GM12878 (cell line): ENCODE data around the gene STAB2. TPM values are rescaled to one million over a fixed set of nuclear protein-coding genes. Genes with fewer than 3 reads are reported as not detected.

ENCODE experiments used
- ATAC-seq: fragments of 200-7000 bp; cut with Tn5 transposase; 3 replicates; pipeline ENCODE4 v1.9.1; 2020; ENCODE audit warnings: mild to moderate bottlenecking, moderate library complexity
- BruUV-seq: library from RNA; stranded (reverse); fragments of 400-500 nt; replicated peaks from 2 replicates; lab custom pipeline; 2021; lab: Mats Ljungman, UMichigan
- CTCF ChIA-PET: fragments of 300-600 bp; sonication (Branson Sonifier 250); formaldehyde crosslinking; extraction: SDS; loops from one replicate; lab custom pipeline; 2021; ENCODE audit warnings: inconsistent platforms; lab: Yijun Ruan, JAX
- POLR2A ChIA-PET: fragments of 350-600 bp; formaldehyde crosslinking; extraction: SDS; loops from one replicate; lab custom pipeline; 2021; ENCODE audit warnings: inconsistent platforms; lab: Charles Lee
- RAD21 ChIA-PET: fragments of 300-600 bp; sonication (Branson Sonifier 250); formaldehyde crosslinking; loops from one replicate; lab custom pipeline; 2023; ENCODE audit warnings: antibody characterized with exemption; ENCODE audit not compliant: unreplicated experiment; lab: Charles Lee
- SMC1A ChIA-PET: fragments of 300-600 bp; sonication (Branson Sonifier 250); formaldehyde crosslinking; loops from one replicate; lab custom pipeline; 2023; ENCODE audit not compliant: unreplicated experiment, uncharacterized antibody; lab: Charles Lee
- DNase-seq: peaks from one replicate; pipeline ENCODE4 v3.0.0-alpha.2; 2011; ENCODE audit warnings: low read depth, low spot score
- FAIRE-seq: peaks from 3 replicates; lab custom pipeline; 2011; peaks lifted over from hg19 to GRCh38; lab: Jason Lieb, UNC
- H2AFZ ChIP-seq: 2 replicates; pipeline ENCODE4 v1.6.0; 2011; ENCODE audit warnings: low read depth, low read length, control low read depth; ENCODE audit not compliant: control insufficient read depth
- H3K27ac ChIP-seq: 2 replicates; pipeline ENCODE4 v1.5.1; 2011; ENCODE audit warnings: control low read depth; ENCODE audit not compliant: control insufficient read depth, insufficient read depth
- H3K27me3 ChIP-seq, 2 experiments: replicated peaks in 1 of 2; 2 replicates each; pipeline versions ENCODE4 v1.6.0 to v1.6.1; 2011; ENCODE audit warnings: low read length in 1 of 2; ENCODE audit not compliant: control insufficient read depth in 2 of 2, insufficient read depth in 2 of 2
- H3K36me3 ChIP-seq, 2 experiments: 2 replicates each; pipeline ENCODE4 v1.5.1; 2011; ENCODE audit warnings: low read length in 1 of 2; ENCODE audit not compliant: control insufficient read depth in 2 of 2, insufficient read depth in 2 of 2
- H3K4me1 ChIP-seq: 2 replicates; pipeline ENCODE4 v1.6.1; 2011; ENCODE audit warnings: mild to moderate bottlenecking, low read length, moderate library complexity, mixed read lengths; ENCODE audit not compliant: control insufficient read depth, insufficient read depth
- H3K4me2 ChIP-seq: 2 replicates; pipeline ENCODE4 v1.6.0; 2011; ENCODE audit warnings: control low read depth; ENCODE audit not compliant: control insufficient read depth, insufficient read depth
- H3K4me3 ChIP-seq: fragments of 200-600 bp; sonication (generic); 2 replicates; pipeline ENCODE4 v1.5.1; 2016
- H3K79me2 ChIP-seq: 2 replicates; pipeline ENCODE4 v1.6.0; 2011; ENCODE audit warnings: low read length; ENCODE audit not compliant: control insufficient read depth, insufficient read depth
- H3K9ac ChIP-seq: 2 replicates; pipeline ENCODE4 v1.8.0; 2011; ENCODE audit warnings: low read length, control low read depth, mixed read lengths; ENCODE audit not compliant: control insufficient read depth, insufficient read depth
- H3K9me3 ChIP-seq: replicated peaks from 3 replicates; pipeline ENCODE4 v1.5.1; 2011; ENCODE audit warnings: mild to moderate bottlenecking, low read length; ENCODE audit not compliant: control insufficient read depth, insufficient read depth
- H4K20me1 ChIP-seq: 2 replicates; pipeline ENCODE4 v1.6.0; 2011; ENCODE audit not compliant: control insufficient read depth, insufficient read depth
- FOS ChIP-seq: IDR thresholded peaks from 3 replicates; pipeline ENCODE4 v1.6.1; 2011; ENCODE audit warnings: borderline replicate concordance; ENCODE audit not compliant: insufficient read length; ENCODE audit errors: extremely low read depth
- KDM1A ChIP-seq: fragments of 200-600 bp; sonication (generic); IDR thresholded peaks from 2 replicates; pipeline ENCODE4 v1.6.1; 2016; ENCODE audit warnings: borderline replicate concordance
- MYC ChIP-seq: IDR thresholded peaks from 2 replicates; pipeline ENCODE4 v1.6.1; 2011; ENCODE audit warnings: mild to moderate bottlenecking, low read length, moderate library complexity, inconsistent platforms; ENCODE audit not compliant: insufficient read depth, insufficient replicate concordance, insufficient read length, severe bottlenecking
- NRF1 ChIP-seq: conservative IDR thresholded peaks from 2 replicates; pipeline ENCODE4 v1.6.1; 2011; ENCODE audit warnings: mild to moderate bottlenecking, low read depth, low read length, improper control_type of control experiment
- RAD21 ChIP-seq: IDR thresholded peaks from 2 replicates; pipeline ENCODE4 v1.6.1; 2011; ENCODE audit warnings: mild to moderate bottlenecking, low read depth, low read length, moderate library complexity; ENCODE audit not compliant: insufficient read depth
- RB1 ChIP-seq: fragments of 450-650 bp; formaldehyde crosslinking; IDR thresholded peaks from 2 replicates; pipeline ENCODE4 v1.6.1; 2017; ENCODE audit warnings: mild to moderate bottlenecking, borderline replicate concordance
- RUNX3 ChIP-seq: IDR thresholded peaks from 2 replicates; pipeline ENCODE4 v1.6.1; 2012; ENCODE audit warnings: low read length, inconsistent platforms
- STAT1 ChIP-seq: fragments of 450-650 bp; conservative IDR thresholded peaks from 2 replicates; pipeline ENCODE4 v1.6.1; 2014; ENCODE audit warnings: antibody characterized with exemption, mild to moderate bottlenecking
- WGBS: methylation state at CpG from one replicate; pipeline ENCODE4 v1.1.6; 2016; ENCODE audit warnings: low lambda C conversion rate; ENCODE audit not compliant: insufficient replicate concordance, insufficient coverage; ENCODE audit errors: missing lambda C conversion rate; 5-methylcytosine and 5-hydroxymethylcytosine counted together
- in situ Hi-C: fragments of 300-500 bp; cut with MboI; formaldehyde crosslinking; loops from 9 replicates; pipeline ENCODE4 v1.14.3; 2018; ENCODE audit warnings: mixed read lengths
- intact Hi-C: fragments of 100-400 bp; cut with micrococcal nuclease; formaldehyde crosslinking; loops from one replicate; pipeline ENCODE4 v1.14.2; 2022; ENCODE audit not compliant: unreplicated experiment
- polyA plus RNA-seq, 11 experiments: library from polyadenylated mRNA; depleted of rRNA in 4 of 11; unstranded in 6 of 11; stranded (reverse) in 5 of 11; fragments of >200 nt; fragmentation: Nextera tagmentation in 4 of 11; fragmentation: Illumina TruSeq in 1 of 11; extraction: Ambion mirVana in 4 of 11; extraction: Trizol in 1 of 11; gene quantifications; 1 replicate in 1 of 11; 2 replicates in 10 of 11; pipeline versions ENCODE4 v1.2.1 to v1.2.3, GENCODE V29; 2011 to 2016; ENCODE audit warnings: inconsistent platforms in 2 of 11, missing spikeins in 2 of 11, low read depth in 1 of 11
- total RNA-seq, 4 experiments: library from RNA; depleted of rRNA in 3 of 4; stranded (reverse); fragments of >200 nt in 3 of 4; fragmentation: Illumina TruSeq in 1 of 4; extraction: Trizol in 1 of 4; gene quantifications; 2 replicates each; pipeline versions ENCODE4 v1.2.1 to v1.2.3, GENCODE V29; 2013 to 2021

The STAB2 gene
- total and polyA plus RNA-seq, 10 of the 15 experiments (the other 5 are each of a cell fraction or from before 2014, with no cell fraction given) = 0.37 TPM; not detected in 9

DNA sequence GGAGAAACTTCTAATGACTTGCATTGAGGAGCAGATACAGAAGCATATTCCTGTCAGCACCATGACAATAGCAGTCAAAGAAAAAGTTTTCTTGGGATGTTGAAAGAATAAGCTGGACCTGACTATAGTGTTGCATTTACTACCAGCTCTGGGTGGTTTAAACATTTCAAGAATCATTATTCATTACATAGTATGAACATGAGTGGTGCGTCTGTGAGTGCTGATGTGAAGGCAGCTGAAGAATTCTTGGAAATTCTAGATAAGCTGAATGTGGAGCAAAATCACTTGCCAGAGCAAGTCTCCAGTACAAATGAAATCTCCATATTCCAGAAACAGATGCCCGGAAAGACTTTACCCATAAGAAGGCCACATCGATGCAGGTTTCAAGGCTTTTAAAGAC, 45.0 kb upstream of the STAB2 start (continued):
- TF ChIP-seq NRF1 = no peak
- TF ChIP-seq RUNX3 = no peak
- no peak for TF ChIP-seq FOS
- no peak for TF ChIP-seq STAT1

GRCh38 chr12:103546959-103547358, 40.1 kb upstream of the STAB2 start:
- no peaks in the 10 kb centered on the region for H3K79me2 ChIP-seq
- no peak overlapping the region for H3K4me3 ChIP-seq
- ATAC-seq = no peak
- H2AFZ ChIP-seq = no peak overlapping the region
- no peaks in the 10 kb centered on the region for H3K36me3 ChIP-seq
- H4K20me1 ChIP-seq = no peaks in the 10 kb centered on the region
- ChIA-PET SMC1A (interaction anchor here (0.7 to 13.0 kb wide), 33 partner anchors 11 to 779 kb away, joined by 3 to 334 read pairs (median 7); partner anchors contain the start of genes C12orf42 and PAH), RAD21 (interaction anchor here (0.8 to 7.2 kb wide), 26 partner anchors 16 to 1033 kb away, joined by 3 to 121 read pairs (median 6); partner anchors contain the start of gene C12orf42), CTCF (interaction anchor here (0.5 to 7.5 kb wide), 27 partner anchors 10 to 730 kb away, joined by 3 to 228 read pairs (median 7); partner anchors contain the start of gene C12orf42), POLR2A (interaction anchor here (0.8 to 1.3 kb wide), 3 partner anchors 44 to 596 kb away, joined by 3 to 4 read pairs (median 3); no protein-coding TSS in a partner anchor)
- H3K9me3 ChIP-seq = no peaks in the 10 kb centered on the region; the same call in 1 of the 3 replicates
- TF ChIP-seq RB1 (no peak), RAD21 (no peak), KDM1A (no peak), MYC (no peak)
- no peak overlapping the region for H3K27ac ChIP-seq
- intact Hi-C loops = no loop called here
- no TSS peak for BruUV-seq
- no peak for FAIRE-seq
- no peak overlapping the region for H3K9ac ChIP-seq
- no peak for DNase-seq
- 100% methylated on average over 2 of the region's 2 CpGs for WGBS
- no peak overlapping the region for H3K4me2 ChIP-seq
- H3K27me3 ChIP-seq = no peaks in the 10 kb centered on the region
- peaks cover 4% of the 10 kb centered on the region for H3K4me1 ChIP-seq
- in situ Hi-C loops = loop anchor here (5.0 to 25.0 kb wide), 3 partner anchors 600 to 1610 kb away; no protein-coding TSS in a partner anchor
